ENCODE results near the gene ASF1B.

Gene ASF1B

GRCh38 chr19:14086098-14086497, 50.3 kb downstream of the ASF1B start:
- Histone ChIP-seq H3K4me2 (ENCODE audit: low read length) (no peak overlapping the region), H3K9me3 (ENCODE audit: control insufficient read depth, insufficient read depth, low read length) (no peaks in the 10 kb centered on the region), H3K27ac (ENCODE audit: low read depth, low read length) (no peak overlapping the region), H3K9me2 (replicated peaks; ENCODE audit: control insufficient read depth, low read length) (no peaks in the 10 kb centered on the region), H3K4me3 (ENCODE audit: low read length) (no peak overlapping the region), H4K20me1 (ENCODE audit: control insufficient read depth, insufficient read depth, low read depth, low read length) (no peaks in the 10 kb centered on the region), H3K79me2 (ENCODE audit: control insufficient read depth, low read length) (peaks cover 12% of the 10 kb centered on the region), H3K4me1 (ENCODE audit: control insufficient read depth, low read length) (peaks cover 19% of the 10 kb centered on the region), H3K27me3 (ENCODE audit: control insufficient read depth, low read length) (no peaks in the 10 kb centered on the region), H3F3A (ENCODE audit: control insufficient read depth, insufficient read depth) (peaks cover 9% of the 10 kb centered on the region; the same call in 1 of the 2 replicates), H3K36me3 (ENCODE audit: control insufficient read depth, low read length) (peaks cover 31% of the 10 kb centered on the region)
- TF ChIP-seq CTCF (IDR thresholded peaks at IDR 0.05; ENCODE audit: low read depth, low read length, poor library complexity, severe bottlenecking) (no peak), EZH2phosphoT487 (IDR thresholded peaks at IDR 0.05; ENCODE audit: borderline replicate concordance, low read length) (no peak)

- no peaks in the 10 kb centered on the region for H3K9me2 ChIP-seq (replicated peaks; ENCODE audit: control insufficient read depth, low read length)
- H3K4me2 ChIP-seq (ENCODE audit: low read length) = no peak within 1 kb of the TSS
- TF ChIP-seq CTCF (IDR thresholded peaks at IDR 0.05; ENCODE audit: low read depth, low read length, poor library complexity, severe bottlenecking) (no peak), EZH2phosphoT487 (IDR thresholded peaks at IDR 0.05; ENCODE audit: borderline replicate concordance, low read length) (no peak)
- H3K4me1 ChIP-seq (ENCODE audit: control insufficient read depth, low read length) = peaks cover 22% of the 10 kb centered on the region
- H3K9me3 ChIP-seq (ENCODE audit: control insufficient read depth, insufficient read depth, low read length) = no peaks in the 10 kb centered on the region
- H3K36me3 ChIP-seq (ENCODE audit: control insufficient read depth, low read length) = peaks cover 31% of the 10 kb centered on the region
- no peak within 1 kb of the TSS for H3K27ac ChIP-seq (ENCODE audit: low read depth, low read length)
- peaks cover 9% of the 10 kb centered on the region; the same call in 1 of the 2 replicates for H3F3A ChIP-seq (ENCODE audit: control insufficient read depth, insufficient read depth)
- peaks cover 15% of the 10 kb centered on the region for H3K79me2 ChIP-seq (ENCODE audit: control insufficient read depth, low read length)
- no peaks in the 10 kb centered on the region for H3K27me3 ChIP-seq (ENCODE audit: control insufficient read depth, low read length)
- no peak within 1 kb of the TSS for H3K4me3 ChIP-seq (ENCODE audit: low read length)
- no peaks in the 10 kb centered on the region for H4K20me1 ChIP-seq (ENCODE audit: control insufficient read depth, insufficient read depth, low read depth, low read length)
Observed at GRCh38 chr19:14085309-14085995, 50.9 kb downstream of the ASF1B start, which contains the start of gene C19orf67. Gene C19orf67, minus strand, starts transcription at chr19:14085783. Its CDS starts 156 bp downstream, at chr19:14085627.

- Histone ChIP-seq H3F3A (ENCODE audit: control insufficient read depth, insufficient read depth) (peaks cover 4% of the 10 kb centered on the region; the same call in 1 of the 2 replicates), H3K4me2 (ENCODE audit: low read length) (no peak overlapping the region), H3K36me3 (ENCODE audit: control insufficient read depth, low read length) (peaks cover 15% of the 10 kb centered on the region), H3K9me2 (replicated peaks; ENCODE audit: control insufficient read depth, low read length) (no peaks in the 10 kb centered on the region), H3K4me1 (ENCODE audit: control insufficient read depth, low read length) (peaks cover 16% of the 10 kb centered on the region), H3K4me3 (ENCODE audit: low read length) (no peak overlapping the region), H3K27ac (ENCODE audit: low read depth, low read length) (no peak overlapping the region), H3K9me3 (ENCODE audit: control insufficient read depth, insufficient read depth, low read length) (no peaks in the 10 kb centered on the region), H4K20me1 (ENCODE audit: control insufficient read depth, insufficient read depth, low read depth, low read length) (no peaks in the 10 kb centered on the region), H3K27me3 (ENCODE audit: control insufficient read depth, low read length) (no peaks in the 10 kb centered on the region), H3K79me2 (ENCODE audit: control insufficient read depth, low read length) (0 out of 2 replicates have a peak, but pooled peaks cover 4% of the 10 kb centered on the region)
- TF ChIP-seq CTCF (IDR thresholded peaks at IDR 0.05; ENCODE audit: low read depth, low read length, poor library complexity, severe bottlenecking) = no peak
- TF ChIP-seq EZH2phosphoT487 (IDR thresholded peaks at IDR 0.05; ENCODE audit: borderline replicate concordance, low read length) = no peak
Observed at GRCh38 chr19:14082675-14082960, 53.8 kb downstream of the ASF1B start.

All from DOHH2 (cell line).